ENCODE results near the gene PELO.

- TF ChIP-seq CTCF (IDR thresholded peaks at IDR 0.05; ENCODE audit: borderline replicate concordance, extremely low read depth, low read length, poor library complexity, severe bottlenecking) (no peak), EZH2 (IDR thresholded peaks at IDR 0.05; ENCODE audit: borderline replicate concordance, low read depth, low read length, severe bottlenecking) (no peak)
Observed at GRCh38 chr5:52831786-52832511, 44.2 kb downstream of the PELO start.
